ENCODE results near the gene GPR160.

The GPR160 gene

DNA sequence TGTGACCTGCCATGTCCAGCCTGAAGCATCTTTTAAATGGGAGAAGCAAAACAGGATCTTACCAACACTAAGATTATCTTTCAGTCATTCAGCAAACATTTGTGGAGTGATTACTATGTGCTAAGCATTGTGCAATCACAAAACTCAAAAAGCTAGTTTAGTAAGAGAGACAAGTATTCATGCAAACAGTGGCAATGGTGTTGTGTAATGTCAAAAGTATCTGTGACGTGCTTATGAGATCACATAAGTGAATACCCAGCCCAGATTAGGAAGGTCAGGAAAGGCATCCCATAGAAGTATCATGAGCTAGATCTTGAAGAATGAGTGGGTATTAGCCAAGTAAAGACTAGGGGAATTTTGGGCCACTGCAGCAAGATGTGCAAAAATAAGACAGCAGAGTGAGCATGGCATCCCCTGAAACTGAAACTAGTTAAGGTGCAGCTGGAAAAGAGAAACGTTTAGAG, 39.1 kb upstream of the GPR160 start:
- TF ChIP-seq, protein P1, sequence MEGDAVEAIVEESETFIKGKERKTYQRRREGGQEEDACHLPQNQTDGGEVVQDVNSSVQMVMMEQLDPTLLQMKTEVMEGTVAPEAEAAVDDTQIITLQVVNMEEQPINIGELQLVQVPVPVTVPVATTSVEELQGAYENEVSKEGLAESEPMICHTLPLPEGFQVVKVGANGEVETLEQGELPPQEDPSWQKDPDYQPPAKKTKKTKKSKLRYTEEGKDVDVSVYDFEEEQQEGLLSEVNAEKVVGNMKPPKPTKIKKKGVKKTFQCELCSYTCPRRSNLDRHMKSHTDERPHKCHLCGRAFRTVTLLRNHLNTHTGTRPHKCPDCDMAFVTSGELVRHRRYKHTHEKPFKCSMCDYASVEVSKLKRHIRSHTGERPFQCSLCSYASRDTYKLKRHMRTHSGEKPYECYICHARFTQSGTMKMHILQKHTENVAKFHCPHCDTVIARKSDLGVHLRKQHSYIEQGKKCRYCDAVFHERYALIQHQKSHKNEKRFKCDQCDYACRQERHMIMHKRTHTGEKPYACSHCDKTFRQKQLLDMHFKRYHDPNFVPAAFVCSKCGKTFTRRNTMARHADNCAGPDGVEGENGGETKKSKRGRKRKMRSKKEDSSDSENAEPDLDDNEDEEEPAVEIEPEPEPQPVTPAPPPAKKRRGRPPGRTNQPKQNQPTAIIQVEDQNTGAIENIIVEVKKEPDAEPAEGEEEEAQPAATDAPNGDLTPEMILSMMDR (IDR thresholded peaks at IDR 0.05; ENCODE audit: low read depth, low read length, missing control alignments), result no peak
- H3K4me3 ChIP-seq (replicated peaks; ENCODE audit: low read depth, low read length), result no peak overlapping the region
- DNase-seq (ENCODE audit: extremely low read depth, low read depth), result no peak

DNA sequence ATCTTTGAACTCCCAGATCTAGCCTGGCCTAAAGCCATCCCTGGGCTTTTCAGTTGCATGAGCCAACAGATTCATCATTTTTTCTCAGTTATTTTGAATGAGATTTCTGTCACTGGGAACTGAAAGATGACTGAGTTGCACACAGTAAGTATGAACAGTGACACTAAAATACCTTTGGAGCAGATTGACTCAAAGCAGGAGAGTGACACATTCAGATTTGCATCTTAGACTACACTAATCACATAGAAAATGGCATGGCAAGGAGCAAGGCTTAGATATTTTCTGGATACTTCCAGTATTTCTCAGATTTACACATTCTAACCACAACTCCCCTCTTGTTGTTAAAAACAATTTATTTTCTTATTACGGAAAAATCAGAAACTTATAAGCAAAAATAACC, 38.4 kb upstream of the GPR160 start:
- no peak for DNase-seq (ENCODE audit: extremely low read depth, low read depth)
- TF ChIP-seq, protein P1 (IDR thresholded peaks at IDR 0.05; ENCODE audit: low read depth, low read length, missing control alignments), result no peak
- no peak overlapping the region for H3K4me3 ChIP-seq (replicated peaks; ENCODE audit: low read depth, low read length)

DNA sequence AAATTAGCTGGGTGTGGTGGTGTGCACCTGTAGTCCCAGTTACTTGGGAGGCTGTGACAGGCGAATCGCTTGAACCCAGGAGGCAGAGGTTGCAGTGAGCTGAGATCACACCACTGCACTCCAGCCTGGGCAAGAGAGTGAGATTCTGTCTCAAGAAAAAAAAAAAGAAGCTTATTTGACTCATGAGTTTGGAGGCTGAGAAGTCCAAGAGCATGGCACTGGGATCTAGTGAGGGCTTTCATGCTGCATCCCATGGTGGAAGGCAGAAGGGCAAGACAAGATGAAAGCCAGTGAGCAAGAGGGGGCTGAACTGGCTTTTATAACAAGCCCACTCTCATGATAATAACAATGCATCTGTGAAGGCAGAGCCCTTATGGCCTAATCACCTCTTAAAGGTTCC, 37.7 kb upstream of the GPR160 start:
- TF ChIP-seq, protein P1 (IDR thresholded peaks at IDR 0.05; ENCODE audit: low read depth, low read length, missing control alignments), result no peak
- no peak overlapping the region for H3K4me3 ChIP-seq (replicated peaks; ENCODE audit: low read depth, low read length)
- no peak for DNase-seq (ENCODE audit: extremely low read depth, low read depth)

DNA sequence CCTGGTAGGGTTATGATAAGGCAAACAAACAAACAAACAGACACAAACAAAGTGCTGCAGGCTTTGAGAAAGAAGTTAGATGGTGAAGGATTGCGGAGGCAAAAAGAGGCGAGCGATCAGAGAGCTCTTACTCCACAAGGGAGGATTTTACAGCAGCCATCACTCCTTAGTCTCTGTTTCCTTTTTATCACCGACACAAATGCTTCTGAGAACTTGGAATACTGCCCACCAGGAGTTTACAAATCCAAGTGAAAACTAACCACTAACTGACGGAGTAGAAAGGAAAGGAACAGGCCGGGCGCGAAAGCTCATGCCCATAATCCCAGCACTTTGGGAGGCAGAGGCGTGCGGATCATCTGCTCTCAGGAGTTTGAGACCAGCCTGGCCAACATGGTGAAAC, 35.6 kb upstream of the GPR160 start:
- TF ChIP-seq, protein P1 (IDR thresholded peaks at IDR 0.05; ENCODE audit: low read depth, low read length, missing control alignments), result no peak
- no peak for DNase-seq (ENCODE audit: extremely low read depth, low read depth)
- H3K4me3 ChIP-seq (replicated peaks; ENCODE audit: low read depth, low read length), result no peak overlapping the region

DNA sequence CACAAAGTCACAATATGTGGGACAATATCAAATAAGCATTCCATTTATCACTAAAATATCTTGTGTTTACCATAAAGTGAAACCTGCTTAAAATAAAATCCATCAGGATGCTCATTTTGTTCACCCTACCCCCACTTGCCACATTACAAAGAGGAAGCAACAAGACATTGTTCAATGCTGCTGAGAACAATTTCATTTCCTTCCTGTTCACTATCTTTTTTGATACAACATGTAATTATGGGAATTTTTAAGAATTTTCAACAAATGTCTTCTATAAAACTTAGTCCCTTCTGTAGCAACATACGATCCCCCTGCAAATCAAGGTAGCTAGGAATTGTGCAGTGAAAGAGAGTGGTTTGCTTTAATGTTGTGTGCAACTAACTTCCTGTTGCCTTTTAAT, 34.9 kb upstream of the GPR160 start:
- H3K4me3 ChIP-seq (replicated peaks; ENCODE audit: low read depth, low read length), result no peak overlapping the region
- no peak for DNase-seq (ENCODE audit: extremely low read depth, low read depth)
- TF ChIP-seq, protein P1 (IDR thresholded peaks at IDR 0.05; ENCODE audit: low read depth, low read length, missing control alignments), result no peak

DNA sequence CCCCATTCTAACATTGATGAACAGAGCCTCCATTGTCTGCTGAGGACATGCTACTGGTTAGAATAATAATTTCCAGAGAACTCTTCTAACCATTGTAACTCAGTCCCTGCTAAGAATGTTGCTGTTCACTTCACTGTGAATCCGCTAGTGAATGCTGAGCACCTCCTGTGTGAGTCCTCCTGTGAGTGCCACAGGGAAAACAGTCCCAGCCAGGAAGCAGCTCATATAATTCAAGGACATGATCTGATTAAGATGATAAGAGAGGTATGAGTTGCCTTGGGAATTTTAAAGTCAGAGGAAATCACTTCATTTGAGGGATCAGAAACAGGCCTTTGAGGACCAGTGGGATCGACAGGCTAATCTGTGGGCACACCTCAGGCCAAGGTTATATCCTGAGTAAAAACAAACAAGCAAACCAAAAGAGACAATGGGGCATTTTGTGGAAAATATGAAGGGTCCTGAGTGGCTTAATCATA, 33.9 kb upstream of the GPR160 start:
- TF ChIP-seq, protein P1 (IDR thresholded peaks at IDR 0.05; ENCODE audit: low read depth, low read length, missing control alignments), result no peak
- H3K4me3 ChIP-seq (replicated peaks; ENCODE audit: low read depth, low read length), result no peak overlapping the region
- DNase-seq (ENCODE audit: extremely low read depth, low read depth), result no peak

DNA sequence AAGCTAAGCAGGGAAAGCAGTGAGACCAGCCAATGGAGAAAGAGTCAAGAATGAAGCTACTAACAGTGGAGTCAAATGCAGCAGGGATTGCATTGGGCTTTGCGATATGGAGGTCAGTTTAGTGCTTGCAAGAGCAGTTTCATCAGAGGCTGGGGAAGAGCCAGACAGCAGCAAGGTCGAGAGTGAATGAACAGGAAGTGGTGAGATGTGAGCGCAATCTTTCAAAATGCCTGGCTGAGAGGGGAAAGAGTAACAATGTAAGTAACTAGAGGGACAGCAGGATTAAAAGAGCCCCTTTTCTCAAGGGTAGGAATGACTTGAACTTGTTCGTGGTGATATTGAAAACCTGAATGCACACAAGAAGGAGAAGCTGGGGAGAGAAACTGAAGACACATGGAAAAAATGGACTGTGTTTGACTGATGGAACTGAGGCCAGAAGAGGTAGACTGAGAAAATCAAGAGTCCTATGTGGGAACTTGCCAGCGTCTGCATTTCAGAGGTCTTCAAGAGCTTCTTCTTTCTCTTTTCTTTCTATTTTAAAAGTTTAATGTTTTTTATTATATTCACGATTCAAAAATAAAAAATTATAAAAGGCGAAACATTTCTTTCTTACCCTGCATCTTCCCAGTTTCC, 30.6 kb upstream of the GPR160 start:
- TF ChIP-seq, protein P1 (IDR thresholded peaks at IDR 0.05; ENCODE audit: low read depth, low read length, missing control alignments), result no peak
- peak; percentile 5 for DNase-seq (ENCODE audit: extremely low read depth, low read depth)
- no peak overlapping the region for H3K4me3 ChIP-seq (replicated peaks; ENCODE audit: low read depth, low read length)

Measured in HFF-Myc (cell line).